HepG2 (cell line): Measurements from ENCODE around the gene SLC7A10. TPM values are rescaled to one million over a fixed set of nuclear protein-coding genes. Genes with fewer than 3 reads are reported as not detected.

ENCODE experiments used
- ATAC-seq: fragments of 200-7000 bp; cut with Tn5 transposase; 3 replicates; pipeline ENCODE4 v1.9.1; 2020; ENCODE audit warnings: mild to moderate bottlenecking, moderate library complexity
- BruUV-seq: library from RNA; stranded (reverse); fragments of 400-500 nt; replicated peaks from 2 replicates; lab custom pipeline; 2021; lab: Mats Ljungman, UMichigan
- CTCF ChIA-PET: fragments of 300-600 bp; formaldehyde crosslinking; extraction: SDS; loops from one replicate; lab custom pipeline; 2021; ENCODE audit warnings: low total read pairs, inconsistent platforms, low intra/inter-chr PET ratio; lab: Yijun Ruan, JAX
- POLR2A ChIA-PET: fragments of 350-600 bp; sonication (Branson Sonifier 250); formaldehyde crosslinking; loops from one replicate; lab custom pipeline; 2020; ENCODE audit warnings: antibody characterized with exemption, inconsistent platforms; lab: Yijun Ruan, JAX
- DNase-seq: peaks from one replicate; pipeline ENCODE4 v3.0.0-alpha.2; 2015; ENCODE audit warnings: low spot score
- FAIRE-seq: peaks from 3 replicates; lab custom pipeline; 2011; peaks lifted over from hg19 to GRCh38; lab: Jason Lieb, UNC
- H2AFZ ChIP-seq: one replicate; pipeline ENCODE4 v1.6.1; 2011; ENCODE audit warnings: low read length, inconsistent platforms
- H3K27ac ChIP-seq: fragments of 300-600 bp; 3 replicates; pipeline ENCODE4 v1.8.0; 2011; ENCODE audit warnings: mixed run types, mild to moderate bottlenecking, mixed read lengths, low read length, inconsistent platforms; ENCODE audit not compliant: insufficient read depth; ENCODE audit errors: extremely low read length
- H3K27me3 ChIP-seq, 2 experiments: fragments of 200-600 bp in 1 of 2; 2 replicates in 1 of 2; 3 replicates in 1 of 2; pipeline versions ENCODE4 v1.6.0 to v1.8.0; 2011; ENCODE audit warnings: low read length in 2 of 2, mild to moderate bottlenecking in 2 of 2, moderate library complexity in 2 of 2, inconsistent platforms in 1 of 2; ENCODE audit not compliant: insufficient read depth in 2 of 2, control insufficient read depth in 1 of 2
- H3K36me3 ChIP-seq, 2 experiments: fragments of 200-600 bp in 1 of 2; replicated peaks in 1 of 2; 2 replicates in 1 of 2; 3 replicates in 1 of 2; pipeline versions ENCODE4 v1.5.1 to v1.8.0; 2011; ENCODE audit warnings: low read length in 2 of 2, inconsistent platforms in 1 of 2; ENCODE audit not compliant: insufficient read depth in 2 of 2, control insufficient read depth in 1 of 2
- H3K4me1 ChIP-seq: 2 replicates; pipeline ENCODE4 v1.5.1; 2012; ENCODE audit warnings: low read length, inconsistent platforms; ENCODE audit not compliant: insufficient read depth
- H3K4me2 ChIP-seq: 2 replicates; pipeline ENCODE4 v1.6.0; 2011; ENCODE audit warnings: low read depth, low read length, inconsistent platforms
- H3K4me3 ChIP-seq, 3 experiments: fragments of 200-600 bp in 1 of 3; sonication (generic), shearing (Covaris generic) in 1 of 3; replicated peaks in 1 of 3; 2 replicates each; pipeline ENCODE4 v1.5.1; 2011 to 2016; ENCODE audit warnings: low read length in 3 of 3, inconsistent platforms in 2 of 3, low read depth in 2 of 3, mild to moderate bottlenecking in 2 of 3, control low read depth in 1 of 3, mixed read lengths in 1 of 3; ENCODE audit not compliant: insufficient read depth in 1 of 3
- H3K79me2 ChIP-seq: one replicate; pipeline ENCODE4 v1.6.1; 2011; ENCODE audit warnings: low read length, inconsistent platforms; ENCODE audit not compliant: insufficient read depth
- H3K9ac ChIP-seq: 2 replicates; pipeline ENCODE4 v1.6.0; 2011; ENCODE audit warnings: mild to moderate bottlenecking, low read depth, low read length, inconsistent platforms; ENCODE audit not compliant: insufficient read depth
- H3K9me3 ChIP-seq: 2 replicates; pipeline ENCODE4 v1.5.1; 2012; ENCODE audit warnings: mild to moderate bottlenecking, low read length
- H4K20me1 ChIP-seq: 2 replicates; pipeline ENCODE4 v1.6.0; 2011; ENCODE audit warnings: inconsistent platforms, mild to moderate bottlenecking, low read length, moderate library complexity; ENCODE audit not compliant: insufficient read depth
- KAT2B ChIP-seq: fragments of 150-350 bp; IDR thresholded peaks from 2 replicates; pipeline ENCODE4 v1.6.1; 2014; ENCODE audit warnings: low read depth, low read length, borderline replicate concordance
- ZNF768 ChIP-seq: sonication (generic); formaldehyde crosslinking; IDR thresholded peaks from 2 replicates; pipeline ENCODE4 v1.4.0; 2020; ENCODE audit warnings: missing genetic modification reagents
- WGBS: methylation state at CpG from one replicate; pipeline ENCODE4 v1.1.6; 2017; ENCODE audit warnings: low lambda C conversion rate; 5-methylcytosine and 5-hydroxymethylcytosine counted together
- in situ Hi-C: cut with HindIII; loops from 2 replicates; pipeline ENCODE4 v1.10.0; 2017; ENCODE audit warnings: low pct_unique_long_range_greater_than_20kb; ENCODE audit not compliant: extremely low pct_ligation_motif_present
- intact Hi-C: fragments of 100-400 bp; cut with micrococcal nuclease; formaldehyde crosslinking; loops from one replicate; pipeline ENCODE4 v1.10.0; 2022; ENCODE audit not compliant: unreplicated experiment
- polyA plus RNA-seq, 8 experiments: library from polyadenylated mRNA; depleted of rRNA in 3 of 8; stranded (reverse) in 7 of 8; unstranded in 1 of 8; fragments of >200 nt; fragmentation: Illumina TruSeq in 4 of 8; extraction: Trizol in 4 of 8; gene quantifications; 2 replicates each; pipeline versions ENCODE4 v1.2.1 to v1.2.3, GENCODE V29; 2011 to 2016; ENCODE audit warnings: low read depth in 4 of 8, missing spikeins in 1 of 8, mixed read lengths in 1 of 8; ENCODE audit not compliant: insufficient read depth in 1 of 8
- total RNA-seq, 5 experiments: library from RNA; depleted of rRNA; stranded (reverse); fragments of >200 nt; fragmentation: Illumina TruSeq; extraction: Trizol; gene quantifications; 2 replicates each; pipeline ENCODE4 v1.2.3, GENCODE V29; 2016; ENCODE audit warnings: low read depth in 1 of 5
- TF ChIP-seq, protein P1 (sequence below): sonication (generic); formaldehyde crosslinking; IDR thresholded peaks from 2 replicates; pipeline ENCODE4 v1.5.0; 2020; ENCODE audit warnings: mild to moderate bottlenecking, missing genetic modification reagents, borderline replicate concordance

SLC7A10 gene
- total and polyA plus RNA-seq, 2 of the 13 experiments (the other 11 are each of a cell fraction or from before 2014, with no cell fraction given), result 1.1 to 2.2 TPM

DNA sequence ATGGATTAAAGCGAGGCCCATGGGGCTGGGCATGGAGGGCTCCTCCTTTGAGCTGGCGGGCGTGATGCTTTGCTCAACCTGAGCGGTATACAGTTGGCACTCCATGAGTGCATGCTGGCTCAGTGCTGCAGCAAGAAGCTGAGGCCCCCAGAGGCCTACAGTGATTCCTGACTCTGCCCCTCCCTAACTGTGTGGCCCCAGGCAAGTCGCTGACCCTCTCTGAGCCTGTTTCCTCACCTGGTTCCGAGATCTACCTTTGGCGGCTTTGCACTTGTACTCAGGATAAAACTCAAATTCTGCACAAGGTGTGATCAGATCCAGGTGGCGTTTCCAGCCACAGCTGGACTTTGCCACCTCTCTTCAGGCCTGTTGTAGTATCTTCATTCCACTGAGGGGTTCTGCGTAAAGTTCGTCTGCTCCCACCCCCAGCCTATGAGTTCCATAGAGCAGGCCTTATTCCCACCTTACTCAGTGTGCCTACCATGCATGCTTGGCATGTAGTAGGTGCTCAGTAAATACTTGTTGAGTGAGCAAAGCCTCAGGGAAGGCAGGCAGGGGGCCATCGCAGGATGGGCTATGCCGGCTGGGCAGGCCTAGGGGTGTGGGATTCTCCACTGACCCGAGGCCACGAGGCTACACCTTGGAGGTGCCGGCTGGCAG is 23.6 kb downstream of the SLC7A10 start:
- ChIA-PET CTCF (no interaction called here), POLR2A (no interaction called here)
- Histone ChIP-seq H3K4me2 (no peak overlapping the region), H4K20me1 (no peaks in the 10 kb centered on the region), H3K4me1 (peaks cover 28% of the 10 kb centered on the region), H3K4me3 (no peak overlapping the region), H3K9ac (no peak overlapping the region), H3K36me3 (peaks cover 22 to 46% of the 10 kb centered on the region in 2 experiments), H3K9me3 (no peaks in the 10 kb centered on the region), H3K27ac (no peak overlapping the region), H2AFZ (no peak overlapping the region), H3K79me2 (peaks cover 5% of the 10 kb centered on the region), H3K27me3 (no peaks in the 10 kb centered on the region)
- in situ Hi-C loops, result no loop called here
- no TSS peak for BruUV-seq
- ATAC-seq, result no peak
- no peak for FAIRE-seq
- 93% methylated on average over 12 of the region's 15 CpGs for WGBS
- no peak for DNase-seq
- no peak for TF ChIP-seq KAT2B
- peak; percentile 71 for TF ChIP-seq ZNF768
- TF ChIP-seq, protein P1, sequence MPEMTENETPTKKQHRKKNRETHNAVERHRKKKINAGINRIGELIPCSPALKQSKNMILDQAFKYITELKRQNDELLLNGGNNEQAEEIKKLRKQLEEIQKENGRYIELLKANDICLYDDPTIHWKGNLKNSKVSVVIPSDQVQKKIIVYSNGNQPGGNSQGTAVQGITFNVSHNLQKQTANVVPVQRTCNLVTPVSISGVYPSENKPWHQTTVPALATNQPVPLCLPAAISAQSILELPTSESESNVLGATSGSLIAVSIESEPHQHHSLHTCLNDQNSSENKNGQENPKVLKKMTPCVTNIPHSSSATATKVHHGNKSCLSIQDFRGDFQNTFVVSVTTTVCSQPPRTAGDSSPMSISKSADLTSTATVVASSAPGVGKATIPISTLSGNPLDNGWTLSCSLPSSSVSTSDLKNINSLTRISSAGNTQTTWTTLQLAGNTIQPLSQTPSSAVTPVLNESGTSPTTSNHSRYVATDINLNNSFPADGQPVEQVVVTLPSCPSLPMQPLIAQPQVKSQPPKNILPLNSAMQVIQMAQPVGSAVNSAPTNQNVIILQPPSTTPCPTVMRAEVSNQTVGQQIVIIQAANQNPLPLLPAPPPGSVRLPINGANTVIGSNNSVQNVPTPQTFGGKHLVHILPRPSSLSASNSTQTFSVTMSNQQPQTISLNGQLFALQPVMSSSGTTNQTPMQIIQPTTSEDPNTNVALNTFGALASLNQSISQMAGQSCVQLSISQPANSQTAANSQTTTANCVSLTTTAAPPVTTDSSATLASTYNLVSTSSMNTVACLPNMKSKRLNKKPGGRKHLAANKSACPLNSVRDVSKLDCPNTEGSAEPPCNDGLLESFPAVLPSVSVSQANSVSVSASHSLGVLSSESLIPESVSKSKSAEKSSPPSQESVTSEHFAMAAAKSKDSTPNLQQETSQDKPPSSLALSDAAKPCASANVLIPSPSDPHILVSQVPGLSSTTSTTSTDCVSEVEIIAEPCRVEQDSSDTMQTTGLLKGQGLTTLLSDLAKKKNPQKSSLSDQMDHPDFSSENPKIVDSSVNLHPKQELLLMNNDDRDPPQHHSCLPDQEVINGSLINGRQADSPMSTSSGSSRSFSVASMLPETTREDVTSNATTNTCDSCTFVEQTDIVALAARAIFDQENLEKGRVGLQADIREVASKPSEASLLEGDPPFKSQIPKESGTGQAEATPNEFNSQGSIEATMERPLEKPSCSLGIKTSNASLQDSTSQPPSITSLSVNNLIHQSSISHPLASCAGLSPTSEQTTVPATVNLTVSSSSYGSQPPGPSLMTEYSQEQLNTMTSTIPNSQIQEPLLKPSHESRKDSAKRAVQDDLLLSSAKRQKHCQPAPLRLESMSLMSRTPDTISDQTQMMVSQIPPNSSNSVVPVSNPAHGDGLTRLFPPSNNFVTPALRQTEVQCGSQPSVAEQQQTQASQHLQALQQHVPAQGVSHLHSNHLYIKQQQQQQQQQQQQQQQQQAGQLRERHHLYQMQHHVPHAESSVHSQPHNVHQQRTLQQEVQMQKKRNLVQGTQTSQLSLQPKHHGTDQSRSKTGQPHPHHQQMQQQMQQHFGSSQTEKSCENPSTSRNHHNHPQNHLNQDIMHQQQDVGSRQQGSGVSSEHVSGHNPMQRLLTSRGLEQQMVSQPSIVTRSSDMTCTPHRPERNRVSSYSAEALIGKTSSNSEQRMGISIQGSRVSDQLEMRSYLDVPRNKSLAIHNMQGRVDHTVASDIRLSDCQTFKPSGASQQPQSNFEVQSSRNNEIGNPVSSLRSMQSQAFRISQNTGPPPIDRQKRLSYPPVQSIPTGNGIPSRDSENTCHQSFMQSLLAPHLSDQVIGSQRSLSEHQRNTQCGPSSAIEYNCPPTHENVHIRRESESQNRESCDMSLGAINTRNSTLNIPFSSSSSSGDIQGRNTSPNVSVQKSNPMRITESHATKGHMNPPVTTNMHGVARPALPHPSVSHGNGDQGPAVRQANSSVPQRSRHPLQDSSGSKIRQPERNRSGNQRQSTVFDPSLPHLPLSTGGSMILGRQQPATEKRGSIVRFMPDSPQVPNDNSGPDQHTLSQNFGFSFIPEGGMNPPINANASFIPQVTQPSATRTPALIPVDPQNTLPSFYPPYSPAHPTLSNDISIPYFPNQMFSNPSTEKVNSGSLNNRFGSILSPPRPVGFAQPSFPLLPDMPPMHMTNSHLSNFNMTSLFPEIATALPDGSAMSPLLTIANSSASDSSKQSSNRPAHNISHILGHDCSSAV (CRISPR knock-in tag), result no peak
- intact Hi-C loops, result no loop called here
